Measurements from ENCODE around the gene RASA3. TPM values are rescaled to one million over a fixed set of nuclear protein-coding genes. Genes with fewer than 3 reads are reported as not detected.
A peak's percentile ranks its signal among the peaks of the same experiment; 100 is the strongest.
"Not testable (repeated sequence)": the region's sequence is repeated elsewhere in the genome, so short reads cannot be mapped to it uniquely, and the experiment has no call there.

Gene RASA3
- polyA plus RNA-seq, 1 experiment = 31.4 TPM

DNA sequence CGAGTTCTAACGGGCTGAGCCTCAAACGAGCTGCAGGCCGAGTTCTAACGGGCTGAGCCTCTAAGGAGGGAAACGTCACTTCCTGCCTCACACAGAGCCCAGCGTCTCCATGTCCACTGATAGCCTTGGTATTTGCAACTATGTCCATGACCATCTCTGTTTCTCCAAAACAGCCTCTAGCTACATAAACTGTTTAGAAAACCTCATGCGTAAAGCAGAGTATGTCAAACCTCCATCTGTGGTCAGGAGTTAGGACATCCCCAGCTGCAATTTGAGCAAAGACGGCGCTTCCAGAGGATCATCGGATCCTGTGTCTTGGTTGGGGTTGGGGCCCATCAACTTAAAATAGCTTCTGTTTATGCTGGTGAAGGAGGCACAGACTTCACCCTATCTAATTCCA, 20.8 kb downstream of the RASA3 start:
- no peak overlapping the region for H3K4me3 ChIP-seq (ENCODE audit: low read depth, low read length)
- CTCF ChIA-PET = interaction anchor here (0.8 to 1.2 kb wide), 3 partner anchors 16 to 164 kb away, joined by 3 read pairs; no protein-coding TSS in a partner anchor
- TF ChIP-seq CTCF (IDR thresholded peaks at IDR 0.05; ENCODE audit: insufficient read depth, low read depth, low read length) = no peak
- POLR2A ChIA-PET = interaction anchor here (0.6 kb wide), 1 partner anchor 50 kb away, joined by 6 read pairs; no protein-coding TSS in a partner anchor
- H3K36me3 ChIP-seq (ENCODE audit: control insufficient read depth, insufficient read depth, low read length) = peaks cover 4% of the 10 kb centered on the region
- no peaks in the 10 kb centered on the region for H3K27me3 ChIP-seq (ENCODE audit: control insufficient read depth, insufficient read depth, low read length)
- DNase-seq (ENCODE audit: low read depth) = peak; percentile 68

GRCh38 chr13:114110830-114111189, 21.6 kb downstream of the RASA3 start:
- POLR2A ChIA-PET = interaction anchor here (0.6 kb wide), 1 partner anchor 20 kb away, joined by 3 read pairs; no protein-coding TSS in a partner anchor

GRCh38 chr13:114110091-114110829, 22.2 kb downstream of the RASA3 start:
- DNase-seq (ENCODE audit: low read depth) = no peak
- ChIA-PET POLR2A (no interaction called here), CTCF (no interaction called here)
- Histone ChIP-seq H3K36me3 (ENCODE audit: control insufficient read depth, insufficient read depth, low read length) (peaks cover 4% of the 10 kb centered on the region), H3K27me3 (ENCODE audit: control insufficient read depth, insufficient read depth, low read length) (no peaks in the 10 kb centered on the region), H3K4me3 (ENCODE audit: low read depth, low read length) (no peak overlapping the region)
- peak; percentile 11; the same call in 1 of the 2 replicates for TF ChIP-seq CTCF (IDR thresholded peaks at IDR 0.05; ENCODE audit: insufficient read depth, low read depth, low read length)

More at GRCh38 chr13:114110830-114111189, 21.6 kb downstream of the RASA3 start:
- H3K4me3 ChIP-seq (ENCODE audit: low read depth, low read length); H3K36me3 ChIP-seq (ENCODE audit: control insufficient read depth, insufficient read depth, low read length); H3K27me3 ChIP-seq (ENCODE audit: control insufficient read depth, insufficient read depth, low read length); CTCF ChIA-PET; DNase-seq (ENCODE audit: low read depth): not testable (repeated sequence)

GRCh38 chr13:114109641-114110041, 22.8 kb downstream of the RASA3 start:
- no peak for TF ChIP-seq CTCF (IDR thresholded peaks at IDR 0.05; ENCODE audit: insufficient read depth, low read depth, low read length)
- DNase-seq (ENCODE audit: low read depth) = no peak
- POLR2A ChIA-PET = interaction anchor here (0.5 kb wide), 1 partner anchor 11 kb away, joined by 19 read pairs; no protein-coding TSS in a partner anchor
- Histone ChIP-seq H3K36me3 (ENCODE audit: control insufficient read depth, insufficient read depth, low read length) (peaks cover 4% of the 10 kb centered on the region), H3K27me3 (ENCODE audit: control insufficient read depth, insufficient read depth, low read length) (no peaks in the 10 kb centered on the region), H3K4me3 (ENCODE audit: low read depth, low read length) (no peak overlapping the region)
- CTCF ChIA-PET = no interaction called here

DNA sequence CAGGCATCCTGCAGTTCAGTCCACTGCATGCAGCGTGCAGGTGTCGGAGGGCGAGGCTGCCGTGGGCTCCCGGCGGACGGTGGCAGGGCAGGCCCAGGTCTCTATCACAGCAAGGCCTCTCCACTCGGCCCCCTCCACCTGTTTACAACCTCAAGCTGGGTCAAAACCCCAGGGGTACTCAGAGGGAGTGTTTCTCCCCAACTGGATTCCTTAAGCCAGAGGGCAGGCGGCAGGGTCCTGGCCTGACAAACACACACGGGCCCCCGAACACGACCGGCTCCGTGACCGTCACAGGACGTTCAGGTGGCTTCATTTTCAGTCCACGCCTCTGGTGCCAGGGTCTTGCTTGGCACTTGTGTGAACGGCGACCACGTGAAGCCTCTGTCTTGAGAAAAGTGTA, 23.5 kb downstream of the RASA3 start:
- DNase-seq (ENCODE audit: low read depth) = no peak
- no peak overlapping the region for H3K4me3 ChIP-seq (ENCODE audit: low read depth, low read length)
- POLR2A ChIA-PET = interaction anchor here (0.5 kb wide), 1 partner anchor 10 kb away, joined by 19 read pairs; no protein-coding TSS in a partner anchor
- CTCF ChIA-PET = no interaction called here
- H3K27me3 ChIP-seq (ENCODE audit: control insufficient read depth, insufficient read depth, low read length) = no peaks in the 10 kb centered on the region
- H3K36me3 ChIP-seq (ENCODE audit: control insufficient read depth, insufficient read depth, low read length) = peaks cover 4% of the 10 kb centered on the region
- TF ChIP-seq CTCF (IDR thresholded peaks at IDR 0.05; ENCODE audit: insufficient read depth, low read depth, low read length) = no peak

Data from BJ (cell line).